ENCODE results near the gene BPIFA3. TPM values are rescaled to one million over a fixed set of nuclear protein-coding genes. Genes with fewer than 3 reads are reported as not detected.

The BPIFA3 gene
- total RNA-seq, 4 donors from 2014 or later: not detected

DNA sequence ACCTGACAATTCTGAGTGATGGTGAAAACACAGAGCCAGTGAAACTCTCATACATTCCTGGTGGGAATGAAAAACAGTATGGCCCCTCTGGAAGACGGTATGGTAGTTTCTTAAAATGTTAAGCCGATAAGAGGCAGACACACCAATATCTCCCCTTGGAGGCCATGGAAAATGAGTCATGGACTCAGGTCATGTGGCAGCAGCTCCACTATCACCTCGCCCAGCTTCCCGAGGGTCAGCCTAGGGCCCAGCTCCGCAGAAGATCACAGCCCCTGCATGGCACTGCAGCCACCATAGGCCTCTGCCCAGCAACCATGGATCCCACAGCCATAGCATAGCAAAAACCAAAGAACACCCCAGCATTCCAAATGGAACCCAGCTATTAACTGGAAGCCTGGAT lies 40.1 kb downstream of the BPIFA3 start:
- no peak for TF ChIP-seq POLR2A (IDR thresholded peaks at IDR 0.05; ENCODE audit: low read depth)
- TF ChIP-seq, protein P1, sequence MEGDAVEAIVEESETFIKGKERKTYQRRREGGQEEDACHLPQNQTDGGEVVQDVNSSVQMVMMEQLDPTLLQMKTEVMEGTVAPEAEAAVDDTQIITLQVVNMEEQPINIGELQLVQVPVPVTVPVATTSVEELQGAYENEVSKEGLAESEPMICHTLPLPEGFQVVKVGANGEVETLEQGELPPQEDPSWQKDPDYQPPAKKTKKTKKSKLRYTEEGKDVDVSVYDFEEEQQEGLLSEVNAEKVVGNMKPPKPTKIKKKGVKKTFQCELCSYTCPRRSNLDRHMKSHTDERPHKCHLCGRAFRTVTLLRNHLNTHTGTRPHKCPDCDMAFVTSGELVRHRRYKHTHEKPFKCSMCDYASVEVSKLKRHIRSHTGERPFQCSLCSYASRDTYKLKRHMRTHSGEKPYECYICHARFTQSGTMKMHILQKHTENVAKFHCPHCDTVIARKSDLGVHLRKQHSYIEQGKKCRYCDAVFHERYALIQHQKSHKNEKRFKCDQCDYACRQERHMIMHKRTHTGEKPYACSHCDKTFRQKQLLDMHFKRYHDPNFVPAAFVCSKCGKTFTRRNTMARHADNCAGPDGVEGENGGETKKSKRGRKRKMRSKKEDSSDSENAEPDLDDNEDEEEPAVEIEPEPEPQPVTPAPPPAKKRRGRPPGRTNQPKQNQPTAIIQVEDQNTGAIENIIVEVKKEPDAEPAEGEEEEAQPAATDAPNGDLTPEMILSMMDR (IDR thresholded peaks at IDR 0.05): no peak
- no peak for TF ChIP-seq EP300 (IDR thresholded peaks at IDR 0.05)
- no peak for TF ChIP-seq POLR2AphosphoS5 (IDR thresholded peaks at IDR 0.05)
- Histone ChIP-seq H3K4me3 (no peak overlapping the region), H3K27me3 (peaks cover 0 to 23% (median 0%) of the 10 kb centered on the region in 4 donors), H3K27ac (replicated peaks in 1 of 4) (no peak overlapping the region), H3K9me3 (peaks cover 0 to 8% (median 3%) of the 10 kb centered on the region in 4 donors), H3K36me3 (no peaks in the 10 kb centered on the region), H3K4me1 (no peaks in the 10 kb centered on the region)
- DNase-seq (ENCODE audit: extremely low spot score): no peak
- 84% methylated on average over 5 of the region's 5 CpGs for WGBS
- intact Hi-C loops (cut with DNase I): no loop called here

DNA sequence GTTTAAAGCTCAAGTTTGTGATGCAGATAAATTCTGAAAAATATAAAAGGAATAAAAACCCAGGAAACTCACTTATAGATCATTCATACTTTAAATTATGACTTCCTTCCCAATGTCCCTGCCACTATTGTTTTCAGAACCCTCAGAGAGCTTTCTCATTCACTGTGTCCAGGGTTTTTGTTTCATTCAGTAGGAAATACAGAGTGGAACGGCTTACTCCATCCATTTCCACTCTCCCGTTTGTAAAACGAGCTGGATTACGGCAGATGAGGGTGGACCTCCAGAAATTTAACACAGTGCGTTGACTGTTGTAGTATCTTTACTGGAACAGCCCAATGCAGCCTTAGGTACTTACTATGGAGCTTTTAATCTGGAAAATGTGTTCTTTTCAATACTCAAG lies 42.2 kb downstream of the BPIFA3 start:
- Histone ChIP-seq H3K36me3 (no peaks in the 10 kb centered on the region), H3K27me3 (peaks cover 0 to 29% (median 0%) of the 10 kb centered on the region in 4 donors), H3K4me1 (no peaks in the 10 kb centered on the region), H3K9me3 (peaks cover 0 to 8% (median 3%) of the 10 kb centered on the region in 4 donors), H3K4me3 (no peak overlapping the region), H3K27ac (replicated peaks in 1 of 4) (no peak overlapping the region)
- TF ChIP-seq EP300 (IDR thresholded peaks at IDR 0.05): no peak
- TF ChIP-seq POLR2A (IDR thresholded peaks at IDR 0.05; ENCODE audit: low read depth): no peak
- TF ChIP-seq, protein P1 (IDR thresholded peaks at IDR 0.05): no peak
- TF ChIP-seq POLR2AphosphoS5 (IDR thresholded peaks at IDR 0.05): no peak
- DNase-seq (ENCODE audit: extremely low spot score): no peak
- intact Hi-C loops (cut with DNase I): no loop called here
- WGBS: 63% methylated on average over 5 of the region's 5 CpGs

DNA sequence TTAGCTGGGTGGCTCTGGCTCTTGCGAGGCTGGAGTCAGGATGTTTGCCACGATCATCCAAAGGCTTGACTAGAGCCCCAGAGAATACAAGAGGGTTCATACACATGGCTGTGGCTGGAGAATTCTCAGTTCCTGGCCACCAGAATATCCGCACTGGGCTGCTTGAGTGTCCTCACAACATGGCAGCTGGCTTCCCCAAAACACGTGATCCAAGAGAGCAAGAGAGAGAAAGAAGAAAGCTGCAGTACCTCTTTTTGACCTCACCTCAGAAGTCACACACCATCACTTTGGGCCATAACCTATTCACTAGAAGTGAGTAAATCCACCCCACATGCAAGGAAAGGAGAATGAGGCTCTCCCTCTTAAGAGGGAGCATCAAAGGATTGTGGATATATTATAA lies 44.3 kb downstream of the BPIFA3 start:
- no peak for DNase-seq (ENCODE audit: extremely low spot score)
- peaks cover 0 to 47% (median 0%) of the 10 kb centered on the region in 4 donors for H3K27me3 ChIP-seq
- TF ChIP-seq, protein P1 (IDR thresholded peaks at IDR 0.05): no peak
- no peak for TF ChIP-seq EP300 (IDR thresholded peaks at IDR 0.05)
- TF ChIP-seq POLR2AphosphoS5 (IDR thresholded peaks at IDR 0.05): no peak
- no peak for TF ChIP-seq POLR2A (IDR thresholded peaks at IDR 0.05; ENCODE audit: low read depth)
- H3K4me3 ChIP-seq: no peak overlapping the region
- H3K4me1 ChIP-seq: no peaks in the 10 kb centered on the region
- no peaks in the 10 kb centered on the region for H3K36me3 ChIP-seq
- H3K27ac ChIP-seq (replicated peaks in 1 of 4): no peak overlapping the region
- WGBS: 53% methylated on average over 4 of the region's 4 CpGs
- intact Hi-C loops (cut with DNase I): no loop called here
- H3K9me3 ChIP-seq: peaks cover 0 to 8% (median 3%) of the 10 kb centered on the region in 4 donors

DNA sequence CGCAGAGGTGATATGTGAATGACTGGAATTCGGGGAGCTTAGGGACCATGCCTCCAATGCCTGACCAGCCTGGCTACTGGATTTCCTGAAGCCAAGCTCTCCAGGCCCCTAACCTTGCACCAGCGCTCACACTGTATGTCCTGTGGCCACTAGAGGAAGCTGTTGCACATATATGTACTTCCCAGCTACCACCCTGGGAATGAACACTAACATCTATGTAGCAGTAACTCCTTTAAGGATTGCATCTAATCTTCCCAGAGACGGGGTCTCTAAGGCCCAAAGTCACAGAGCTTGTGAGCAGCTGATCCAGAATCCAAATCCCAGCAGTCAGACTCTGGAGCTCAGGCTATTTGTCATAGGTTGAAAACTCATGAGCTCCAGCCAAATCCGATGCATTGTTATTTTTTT lies 45.5 kb downstream of the BPIFA3 start:
- WGBS: 34% methylated on average over 5 of the region's 5 CpGs
- intact Hi-C loops (cut with DNase I): no loop called here
- no peaks in the 10 kb centered on the region for H3K4me1 ChIP-seq
- no peak overlapping the region for H3K27ac ChIP-seq (replicated peaks in 1 of 4)
- H3K27me3 ChIP-seq: peaks cover 0 to 54% (median 0%) of the 10 kb centered on the region in 4 donors
- no peaks in the 10 kb centered on the region for H3K36me3 ChIP-seq
- no peak overlapping the region for H3K4me3 ChIP-seq
- no peak for DNase-seq (ENCODE audit: extremely low spot score)
- H3K9me3 ChIP-seq: peaks cover 0 to 8% (median 3%) of the 10 kb centered on the region in 4 donors
- no peak for TF ChIP-seq EP300 (IDR thresholded peaks at IDR 0.05)
- TF ChIP-seq, protein P1 (IDR thresholded peaks at IDR 0.05): peak in 1 of 3 experiments; percentile 33

DNA sequence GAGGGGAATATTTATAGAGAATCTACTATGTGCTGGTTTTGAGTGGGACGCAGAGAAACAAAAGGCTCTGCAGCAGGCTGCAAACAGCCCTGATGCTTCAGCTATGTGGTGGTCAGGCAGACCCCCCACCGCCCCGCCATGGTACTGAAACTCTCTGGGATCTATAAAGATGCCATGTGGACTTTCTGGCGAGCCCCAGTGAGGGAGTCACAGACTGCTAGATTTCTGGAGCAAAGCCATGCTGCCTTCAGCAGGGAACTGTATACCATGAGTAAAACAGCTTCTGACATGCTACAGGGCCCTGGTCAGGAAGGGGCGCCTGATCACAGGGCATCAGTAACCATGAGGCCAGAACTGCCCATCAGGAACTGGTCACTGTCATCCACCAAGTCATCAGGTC lies 46.6 kb downstream of the BPIFA3 start:
- Histone ChIP-seq H3K4me1 (no peaks in the 10 kb centered on the region), H3K27me3 (peaks cover 0 to 59% (median 0%) of the 10 kb centered on the region in 4 donors), H3K4me3 (no peak overlapping the region), H3K36me3 (no peaks in the 10 kb centered on the region), H3K9me3 (peaks cover 0 to 8% (median 3%) of the 10 kb centered on the region in 4 donors), H3K27ac (replicated peaks in 1 of 4) (no peak overlapping the region)
- 72% methylated on average over 3 of the region's 5 CpGs for WGBS
- DNase-seq (ENCODE audit: extremely low spot score): no peak
- no peak for TF ChIP-seq POLR2A (IDR thresholded peaks at IDR 0.05; ENCODE audit: low read depth)
- no peak for TF ChIP-seq EP300 (IDR thresholded peaks at IDR 0.05)
- TF ChIP-seq, protein P1 (IDR thresholded peaks at IDR 0.05): no peak
- TF ChIP-seq POLR2AphosphoS5 (IDR thresholded peaks at IDR 0.05): no peak
- intact Hi-C loops (cut with DNase I): no loop called here

Measured in esophagus muscularis mucosa (tissue), 4 donors.